Gastrocnemius medialis (tissue), 4 donors: Measurements from ENCODE around the gene PPP2R2C. TPM values are rescaled to one million over a fixed set of nuclear protein-coding genes. Genes with fewer than 3 reads are reported as not detected.

Experiments
- ATAC-seq, 2 donors: fragments of 150-250 bp; one replicate each; pipeline ENCODE4 v1.9.1; 2016
- DNase-seq, 2 donors: peaks; one replicate each; pipeline ENCODE4 v3.0.0-alpha.2; 2019
- H3K27ac ChIP-seq, 4 donors: fragments of 200-600 bp; sonication (generic); 1 replicate in 1 of 4; 2 replicates in 3 of 4; pipeline ENCODE4 v1.5.1; 2016 to 2018; ENCODE audit warnings: mild to moderate bottlenecking in 2 of 4, moderate library complexity in 1 of 4
- H3K27me3 ChIP-seq, 3 donors: fragments of 200-600 bp; sonication (generic) in 2 of 3; 1 replicate in 1 of 3; 2 replicates in 2 of 3; pipeline versions ENCODE4 v1.5.1 to v1.6.0; 2016 to 2019; ENCODE audit warnings: mild to moderate bottlenecking in 1 of 3, moderate library complexity in 1 of 3
- H3K36me3 ChIP-seq, 2 donors: fragments of 200-600 bp; sonication (generic) in 1 of 2; one replicate each; pipeline ENCODE4 v1.5.1; 2017 to 2018
- H3K4me1 ChIP-seq, 2 donors: fragments of 200-600 bp; sonication (generic) in 1 of 2; one replicate each; pipeline ENCODE4 v1.5.1; 2016 to 2017; ENCODE audit warnings: mild to moderate bottlenecking in 2 of 2
- H3K4me3 ChIP-seq, 4 donors: fragments of 200-600 bp; sonication (generic) in 3 of 4; 1 replicate in 1 of 4; 2 replicates in 3 of 4; pipeline ENCODE4 v1.5.1; 2016 to 2019; ENCODE audit warnings: mild to moderate bottlenecking in 2 of 4
- H3K9me3 ChIP-seq, 3 donors: fragments of 200-600 bp; sonication (generic) in 2 of 3; 1 replicate in 1 of 3; 2 replicates in 2 of 3; pipeline ENCODE4 v1.5.1; 2016 to 2019
- POLR2A ChIP-seq, 2 donors: fragments of 450-650 bp; IDR thresholded peaks; one replicate each; pipeline ENCODE4 v1.6.1; 2017; ENCODE audit warnings: antibody characterized with exemption in 2 of 2, mild to moderate bottlenecking in 2 of 2, moderate library complexity in 2 of 2
- in situ Hi-C, 4 donors: fragments of 200-750 bp; cut with MboI; loops; one replicate each; pipeline versions ENCODE4 v1.15.0 to v1.8.0; 2017; ENCODE audit warnings: low sequenced_read_pairs in 4 of 4
- intact Hi-C: fragments of 100-400 bp; cut with DNase I; formaldehyde crosslinking; loops from one replicate; pipeline ENCODE4 v1.15.1; 2023; ENCODE audit warnings: low total_unique reads
- total RNA-seq, 4 donors: library from RNA; depleted of rRNA; stranded (reverse); fragments of >200 nt; gene quantifications; one replicate each; pipeline versions ENCODE4 v1.1.0 to v1.2.3, GENCODE V29; 2016
- TF ChIP-seq, protein P1 (sequence below), 5 experiments: fragments of 450-650 bp in 3 of 5; fragments of 200-600 bp in 2 of 5; sonication (generic) in 2 of 5; IDR thresholded peaks in 4 of 5; conservative IDR thresholded peaks in 1 of 5; 1 replicate in 4 of 5; 2 replicates in 1 of 5; pipeline ENCODE4 v1.5.1; 2016 to 2019; ENCODE audit warnings: antibody characterized with exemption in 5 of 5, mild to moderate bottlenecking in 3 of 5, moderate library complexity in 3 of 5

PPP2R2C gene
- total RNA-seq, 4 donors from 2014 or later, result 0.44 to 2.7 (median 0.62) TPM

DNA sequence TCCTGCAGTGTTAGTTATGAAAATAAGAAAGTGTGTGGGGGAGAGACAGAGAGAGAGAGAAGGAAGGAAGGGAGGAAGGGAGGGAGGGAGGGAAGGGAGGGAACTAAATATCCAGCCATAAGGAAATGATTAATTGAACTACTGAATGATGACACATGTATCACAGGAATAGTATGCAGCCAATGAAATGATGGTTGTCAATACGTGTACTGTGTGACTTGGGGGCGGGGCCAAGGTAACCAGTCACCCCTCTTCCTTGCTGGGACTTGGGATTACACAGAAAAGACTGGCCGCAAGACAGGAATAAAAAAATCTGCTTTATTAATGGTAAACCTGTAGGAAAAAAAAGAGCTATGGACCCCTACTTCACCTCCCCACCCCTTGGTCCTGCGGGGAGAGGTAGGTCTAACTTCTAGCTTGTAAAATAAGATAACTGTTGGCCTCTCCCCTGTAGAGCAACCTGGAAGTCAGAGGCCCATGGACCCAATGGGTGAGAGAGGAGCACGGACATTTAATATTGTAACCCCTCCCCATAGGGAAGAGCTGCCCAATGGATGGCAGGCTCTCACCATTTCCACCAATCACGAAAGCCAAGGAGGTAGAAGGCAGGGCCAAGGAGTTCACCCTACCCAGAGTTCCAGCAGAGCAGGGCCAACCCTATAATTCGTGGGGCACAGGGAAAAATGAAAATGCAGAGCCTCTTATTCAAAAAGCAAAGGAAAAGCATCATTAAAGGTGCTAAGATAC lies 7.4 kb downstream of the PPP2R2C start:
- in situ Hi-C loops, result no loop called here
- ATAC-seq (no peak), DNase-seq (no peak)
- Histone ChIP-seq H3K27ac (no peak overlapping the region), H3K27me3 (peaks cover 14 to 27% (median 17%) of the 10 kb centered on the region in 3 donors), H3K36me3 (no peaks in the 10 kb centered on the region), H3K4me1 (no peaks in the 10 kb centered on the region), H3K9me3 (no peaks in the 10 kb centered on the region), H3K4me3 (no peak overlapping the region)
- intact Hi-C loops, result no loop called here
- TF ChIP-seq, protein P1, sequence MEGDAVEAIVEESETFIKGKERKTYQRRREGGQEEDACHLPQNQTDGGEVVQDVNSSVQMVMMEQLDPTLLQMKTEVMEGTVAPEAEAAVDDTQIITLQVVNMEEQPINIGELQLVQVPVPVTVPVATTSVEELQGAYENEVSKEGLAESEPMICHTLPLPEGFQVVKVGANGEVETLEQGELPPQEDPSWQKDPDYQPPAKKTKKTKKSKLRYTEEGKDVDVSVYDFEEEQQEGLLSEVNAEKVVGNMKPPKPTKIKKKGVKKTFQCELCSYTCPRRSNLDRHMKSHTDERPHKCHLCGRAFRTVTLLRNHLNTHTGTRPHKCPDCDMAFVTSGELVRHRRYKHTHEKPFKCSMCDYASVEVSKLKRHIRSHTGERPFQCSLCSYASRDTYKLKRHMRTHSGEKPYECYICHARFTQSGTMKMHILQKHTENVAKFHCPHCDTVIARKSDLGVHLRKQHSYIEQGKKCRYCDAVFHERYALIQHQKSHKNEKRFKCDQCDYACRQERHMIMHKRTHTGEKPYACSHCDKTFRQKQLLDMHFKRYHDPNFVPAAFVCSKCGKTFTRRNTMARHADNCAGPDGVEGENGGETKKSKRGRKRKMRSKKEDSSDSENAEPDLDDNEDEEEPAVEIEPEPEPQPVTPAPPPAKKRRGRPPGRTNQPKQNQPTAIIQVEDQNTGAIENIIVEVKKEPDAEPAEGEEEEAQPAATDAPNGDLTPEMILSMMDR (IDR thresholded peaks at IDR 0.05 in 4 of 5, conservative IDR thresholded peaks at IDR 0.05 in 1 of 5), result no peak
- TF ChIP-seq POLR2A (IDR thresholded peaks at IDR 0.05), result no peak

DNA sequence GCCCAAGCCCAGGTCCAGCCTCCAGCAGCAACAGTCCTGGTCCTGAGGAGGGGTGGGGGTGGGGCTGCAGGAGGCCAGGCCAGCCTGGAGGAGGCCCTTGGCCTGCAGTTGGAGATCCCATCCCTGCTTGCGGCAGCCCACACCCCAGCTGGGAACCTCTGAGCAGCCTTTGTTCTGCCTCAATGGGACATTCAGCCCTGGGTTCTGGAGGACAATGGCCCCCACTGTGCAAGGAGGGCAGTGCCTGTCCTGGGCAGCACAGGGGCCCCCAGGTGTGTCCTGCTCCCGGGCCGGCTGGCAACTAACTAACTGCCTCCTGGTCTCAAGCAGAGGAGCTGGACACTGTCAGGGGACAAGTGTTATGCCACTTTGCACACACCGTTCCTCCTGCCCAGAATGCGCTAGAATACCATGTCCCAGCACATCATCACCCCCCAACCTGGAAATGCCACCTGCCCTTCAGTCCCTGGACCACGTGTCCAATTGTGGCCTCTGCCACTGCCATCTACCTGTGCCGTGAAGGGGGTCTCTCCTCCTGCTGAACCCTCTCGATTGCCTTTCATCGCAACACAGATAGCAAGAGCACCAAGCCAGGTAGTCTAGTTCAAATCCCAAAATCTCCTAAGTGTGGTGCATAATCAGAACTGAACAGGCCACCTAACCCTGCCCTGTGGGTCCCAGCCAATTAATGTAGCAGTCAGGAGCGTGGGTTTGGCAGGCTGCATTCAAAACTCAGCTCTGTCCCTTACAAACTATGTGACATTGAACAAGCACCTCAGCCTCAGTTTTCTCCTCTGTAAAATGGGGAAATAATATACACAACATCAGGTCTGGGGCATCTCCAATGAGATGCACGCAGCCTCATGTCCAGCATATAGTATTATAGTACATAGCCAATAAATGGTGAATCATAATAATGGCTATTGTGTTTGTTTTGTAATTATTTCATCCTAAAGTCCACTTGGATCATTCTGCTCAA lies 8.8 kb downstream of the PPP2R2C start:
- in situ Hi-C loops, result no loop called here

DNA sequence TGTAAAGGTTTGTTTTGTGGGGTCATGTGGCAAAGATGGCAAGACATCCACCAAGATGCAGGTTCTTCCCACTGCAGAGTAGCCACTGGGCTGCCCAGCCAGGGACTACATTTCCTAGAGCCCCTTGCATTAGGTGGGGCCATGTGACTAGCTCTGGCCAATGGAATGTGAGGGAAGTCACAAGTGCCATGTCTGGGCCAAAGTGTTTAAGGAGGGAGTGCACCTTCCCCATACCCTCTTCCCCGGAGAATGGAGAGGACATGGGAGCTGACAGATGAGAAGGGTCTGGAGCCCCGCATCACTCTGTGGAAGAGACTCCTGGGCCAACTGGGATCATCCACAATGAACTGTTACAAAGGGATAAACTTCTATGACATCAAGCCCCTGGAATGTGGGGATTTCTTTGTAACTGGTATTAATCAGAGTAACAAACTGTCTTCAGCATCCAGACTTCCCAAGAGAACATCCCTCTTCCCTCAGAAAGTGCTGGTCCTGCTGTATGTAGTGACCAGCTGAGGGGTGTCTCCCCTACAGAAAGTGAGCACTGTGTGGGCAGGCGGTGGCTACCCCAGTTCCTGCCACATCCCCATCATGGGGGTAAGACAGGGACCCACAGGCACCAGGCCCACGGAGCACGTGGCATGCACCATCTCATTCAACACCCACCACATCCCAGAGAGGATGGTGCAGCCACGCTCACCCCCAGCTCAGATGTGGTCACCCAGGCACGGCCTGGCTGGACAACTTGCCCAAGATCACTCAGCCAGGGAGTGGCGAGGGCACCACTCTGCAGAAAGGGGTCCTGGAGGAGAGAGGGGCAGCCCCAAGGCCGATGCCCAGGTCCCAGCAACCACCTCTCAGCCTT lies 10.9 kb downstream of the PPP2R2C start:
- no peak for TF ChIP-seq POLR2A (IDR thresholded peaks at IDR 0.05)
- TF ChIP-seq, protein P1 (IDR thresholded peaks at IDR 0.05 in 4 of 5, conservative IDR thresholded peaks at IDR 0.05 in 1 of 5), result no peak
- Histone ChIP-seq H3K27ac (no peak overlapping the region), H3K4me1 (no peaks in the 10 kb centered on the region), H3K4me3 (no peak overlapping the region), H3K27me3 (peaks cover 6 to 9% (median 8%) of the 10 kb centered on the region in 3 donors), H3K9me3 (no peaks in the 10 kb centered on the region), H3K36me3 (no peaks in the 10 kb centered on the region)
- intact Hi-C loops (no loop called here), in situ Hi-C loops (no loop called here)
- DNase-seq, result no peak
- no peak for ATAC-seq

More for the DNA sequence above, 8.8 kb downstream of the PPP2R2C start:
- Histone ChIP-seq H3K4me1 (no peaks in the 10 kb centered on the region), H3K36me3 (no peaks in the 10 kb centered on the region), H3K27ac (no peak overlapping the region), H3K9me3 (no peaks in the 10 kb centered on the region), H3K27me3 (peaks cover 6 to 15% (median 12%) of the 10 kb centered on the region in 3 donors), H3K4me3 (no peak overlapping the region)
- intact Hi-C loops, result no loop called here
- TF ChIP-seq, protein P1 (IDR thresholded peaks at IDR 0.05 in 4 of 5, conservative IDR thresholded peaks at IDR 0.05 in 1 of 5), result no peak
- TF ChIP-seq POLR2A (IDR thresholded peaks at IDR 0.05), result no peak
- DNase-seq, result no peak
- ATAC-seq, result no peak

DNA sequence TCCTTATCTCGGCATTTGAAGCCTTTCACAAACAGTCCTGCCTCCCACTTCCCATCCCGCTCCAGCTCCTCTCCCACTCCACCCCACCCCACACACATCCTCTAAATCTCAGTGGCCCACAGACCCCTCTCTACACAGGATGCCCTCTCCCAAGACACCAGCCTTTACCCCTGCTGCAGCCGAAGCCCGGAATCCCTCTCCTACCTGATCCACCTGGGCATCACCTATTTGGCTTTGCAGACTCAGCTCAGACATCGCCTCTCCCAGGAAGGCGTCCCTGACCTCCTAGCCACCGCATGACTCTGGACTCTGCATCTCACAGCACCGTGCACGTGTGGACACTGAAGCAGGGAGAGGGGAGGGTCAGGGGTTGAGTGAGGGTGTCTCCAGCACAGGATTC lies 11.5 kb downstream of the PPP2R2C start:
- no peak for ATAC-seq
- H3K4me1 ChIP-seq, result no peaks in the 10 kb centered on the region
- H3K9me3 ChIP-seq, result no peaks in the 10 kb centered on the region
- in situ Hi-C loops, result no loop called here
- DNase-seq, result no peak
- H3K36me3 ChIP-seq, result no peaks in the 10 kb centered on the region
- intact Hi-C loops, result no loop called here
- no peak overlapping the region for H3K27ac ChIP-seq
- no peak for TF ChIP-seq POLR2A (IDR thresholded peaks at IDR 0.05)
- TF ChIP-seq, protein P1 (IDR thresholded peaks at IDR 0.05 in 4 of 5, conservative IDR thresholded peaks at IDR 0.05 in 1 of 5), result no peak
- no peak overlapping the region for H3K4me3 ChIP-seq
- H3K27me3 ChIP-seq, result peaks cover 6 to 9% (median 8%) of the 10 kb centered on the region in 3 donors
